Psoas muscle (tissue), 8 donors: ENCODE data around the gene TMEM213. TPM values are rescaled to one million over a fixed set of nuclear protein-coding genes. Genes with fewer than 3 reads are reported as not detected.

Source experiments
- ATAC-seq, 4 donors: fragments of 200-7000 bp; cut with Tn5 transposase; one replicate each; pipeline ENCODE4 v1.9.1; 2020; ENCODE audit warnings: moderate library complexity in 3 of 4, mild to moderate bottlenecking in 2 of 4
- DNase-seq, 2 donors: peaks; one replicate each; pipeline ENCODE4 v3.0.0-alpha.2; 2020
- H3K27ac ChIP-seq: fragments of 200-600 bp; one replicate; pipeline ENCODE4 v1.8.0; 2022
- H3K27me3 ChIP-seq, 3 donors: fragments of 200-600 bp in 1 of 3; one replicate each; pipeline versions ENCODE4 v1.6.1 to v1.8.0; 2013 to 2022; ENCODE audit warnings: low read length in 2 of 3, mild to moderate bottlenecking in 2 of 3, moderate library complexity in 1 of 3; ENCODE audit not compliant: insufficient read depth in 3 of 3
- H3K36me3 ChIP-seq, 2 donors: fragments of 200-600 bp in 1 of 2; one replicate each; pipeline versions ENCODE4 v1.6.1 to v1.8.0; 2013 to 2022; ENCODE audit warnings: low read depth in 1 of 2, mild to moderate bottlenecking in 1 of 2, moderate library complexity in 1 of 2; ENCODE audit not compliant: insufficient read depth in 1 of 2
- H3K4me1 ChIP-seq: fragments of 200-600 bp; one replicate; pipeline ENCODE4 v1.8.0; 2022
- H3K4me3 ChIP-seq: fragments of 200-600 bp; one replicate; pipeline ENCODE4 v1.8.0; 2022; ENCODE audit warnings: mild to moderate bottlenecking
- H3K9me3 ChIP-seq: fragments of 200-600 bp; one replicate; pipeline ENCODE4 v1.8.0; 2022
- CTCF ChIP-seq: fragments of 200-600 bp; IDR thresholded peaks from one replicate; pipeline ENCODE4 v1.8.0; 2022; ENCODE audit warnings: antibody characterized with exemption
- whole genome bisulfite sequencing, 3 donors: extraction: QIAGEN DNeasy Blood & Tissue Kit; methylation state at CpG; one replicate each; pipeline versions ENCODE4 v1.1.6 to v1.1.7; 2013; 5-methylcytosine and 5-hydroxymethylcytosine counted together
- intact Hi-C, 2 donors: fragments of 100-400 bp; cut with DNase I; formaldehyde crosslinking; loops; one replicate each; pipeline versions ENCODE4 v1.11.0 to v1.14.2; 2022
- long read RNA-seq, 2 donors: library from polyadenylated mRNA; unstranded; transcript quantifications; one replicate each; pipeline ENCODE4 v2.0.0, GENCODE V29; 2021
- polyA plus RNA-seq, 3 donors: library from polyadenylated mRNA; stranded (reverse); fragments of 200-250 nt; gene quantifications; one replicate each; pipeline ENCODE4 v1.2.3, GENCODE V29; 2013
- total RNA-seq, 4 donors: library from RNA; stranded (reverse); fragmentation: NEBNext Ultra II Directional in 2 of 4; extraction: Animal tissue kit (Norgen Biotek cat#: 25700) in 2 of 4; gene quantifications; one replicate each; pipeline versions ENCODE4 v1.2.1 to v1.2.4, GENCODE V29; 2021 to 2023
- donor health status: healthy with polysubstance abuse.
- donor health status: DM: no; HTN: no; CAD: no; lungs with moderate emphysema.
- donor health status: Bipolar disorder and iron deficiency.
- donor health status: healthy.
- donor health status: DM: yes; HTN: yes; CAD: no.
- donor health status: DM: no; HTN: no; CAD: no.
- donor health status: DM: no; HTN: no; CAD: no.
- donor health status: DM: yes; HTN: yes; CAD: no.

TMEM213 gene, protein sequence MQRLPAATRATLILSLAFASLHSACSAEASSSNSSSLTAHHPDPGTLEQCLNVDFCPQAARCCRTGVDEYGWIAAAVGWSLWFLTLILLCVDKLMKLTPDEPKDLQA
- total RNA-seq, result not detected
- not detected for polyA plus RNA-seq
- long read RNA-seq, donor 1, result 0 reads
- long read RNA-seq, donor 2, result 0 reads

GRCh38 chr7:138797715-138798320 is at the start of gene TMEM213, which contains the start of gene ATP6V0A4:
TSS of gene TMEM213 (plus strand) at chr7:138797994. CDS start at chr7:138798105, 111 bp downstream.
TSS of gene ATP6V0A4 (minus strand) at chr7:138798196. CDS start at chr7:138771247, 26,949 bp downstream.
- intact Hi-C loops, result no loop called here
- DNase-seq (no peak), ATAC-seq (no peak)
- 12 to 17% (median 14%) methylated on average over 14 of the region's 14 CpGs for WGBS, 3 donors
- Histone ChIP-seq H3K36me3 (no peaks in the 10 kb centered on the region), H3K27me3 (peaks cover 0 to 3% (median 0%) of the 10 kb centered on the region in 3 donors), H3K27ac (no peak within 1 kb of the TSS), H3K9me3 (no peaks in the 10 kb centered on the region), H3K4me3 (no peak within 1 kb of the TSS), H3K4me1 (no peaks in the 10 kb centered on the region)
- no peak for TF ChIP-seq CTCF

GRCh38 chr7:138748666-138749065 is 49.1 kb upstream of the TMEM213 start:
- no peak for TF ChIP-seq CTCF
- intact Hi-C loops, result loop anchor here in 1 of 2 donors (10.0 kb wide), 1 partner anchor 584 kb away; no protein-coding TSS in a partner anchor
- no peaks in the 10 kb centered on the region for H3K36me3 ChIP-seq
- ATAC-seq, result no peak
- no peak for DNase-seq
- H3K27me3 ChIP-seq, result peaks cover 0 to 2% (median 0%) of the 10 kb centered on the region in 3 donors
- no peak overlapping the region for H3K4me3 ChIP-seq
- H3K4me1 ChIP-seq, result no peaks in the 10 kb centered on the region
- no peak overlapping the region for H3K27ac ChIP-seq
- no peaks in the 10 kb centered on the region for H3K9me3 ChIP-seq
- 90 to 93% (median 92%) methylated on average over 6 of the region's 6 CpGs for WGBS, 3 donors

GRCh38 chr7:138749960-138750359 is 47.8 kb upstream of the TMEM213 start:
- intact Hi-C loops, result loop anchor here in 1 of 2 donors (10.0 kb wide), 1 partner anchor 585 kb away; no protein-coding TSS in a partner anchor
- Histone ChIP-seq H3K4me1 (no peaks in the 10 kb centered on the region), H3K27ac (no peak overlapping the region), H3K4me3 (no peak overlapping the region), H3K9me3 (no peaks in the 10 kb centered on the region), H3K36me3 (no peaks in the 10 kb centered on the region), H3K27me3 (peaks cover 0 to 2% (median 0%) of the 10 kb centered on the region in 3 donors)
- no peak for DNase-seq
- no peak for TF ChIP-seq CTCF
- 75 to 90% (median 82%) methylated on average over 3 of the region's 3 CpGs for WGBS, 3 donors
- no peak for ATAC-seq

DNA sequence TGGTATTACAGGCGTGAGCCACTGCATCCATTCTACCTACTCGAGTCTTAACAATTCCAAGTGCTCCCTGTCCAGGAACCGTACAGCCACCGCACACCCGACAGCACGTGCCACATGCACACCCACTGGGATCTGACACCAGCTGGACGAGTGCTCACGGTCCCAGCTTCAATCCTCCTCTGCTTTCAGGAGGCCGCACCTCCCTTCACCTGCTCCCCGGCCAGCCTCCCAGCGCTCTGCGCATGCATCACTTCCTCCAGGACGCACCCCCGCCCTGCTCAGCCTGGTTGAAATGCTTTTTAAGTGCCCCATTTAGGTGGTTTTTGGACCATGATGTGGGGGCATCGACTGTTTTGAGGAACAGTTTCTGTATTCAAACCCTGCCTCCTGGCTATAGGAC is 47.3 kb upstream of the TMEM213 start:
- TF ChIP-seq CTCF, result no peak
- Histone ChIP-seq H3K27ac (no peak overlapping the region), H3K27me3 (peaks cover 0 to 2% (median 0%) of the 10 kb centered on the region in 3 donors), H3K36me3 (no peaks in the 10 kb centered on the region), H3K9me3 (no peaks in the 10 kb centered on the region), H3K4me3 (no peak overlapping the region), H3K4me1 (no peaks in the 10 kb centered on the region)
- 83 to 91% (median 86%) methylated on average over 15 of the region's 15 CpGs for WGBS, 3 donors
- ATAC-seq (no peak), DNase-seq (no peak)
- intact Hi-C loops, result no loop called here
